Epithelial cell of esophagus (primary cell): ENCODE data around the gene TECTB.

ENCODE experiments used
- DNase-seq: peaks from one replicate; pipeline ENCODE4 v3.0.0; 2010; ENCODE audit warnings: low read depth
- H3K4me3 ChIP-seq: 2 replicates; pipeline ENCODE4 v1.5.1; 2011; ENCODE audit warnings: mild to moderate bottlenecking, low read length, control low read depth
- CTCF ChIP-seq: IDR thresholded peaks from 2 replicates; pipeline ENCODE4 v1.5.1; 2011; ENCODE audit warnings: low read depth, mild to moderate bottlenecking, low read length, control low read depth, inconsistent platforms; ENCODE audit not compliant: insufficient read depth; ENCODE audit errors: missing control alignments

TECTB gene

GRCh38 chr10:112258407-112258806, 24.8 kb upstream of the TECTB start:
- no peak overlapping the region for H3K4me3 ChIP-seq
- no peak for DNase-seq
- TF ChIP-seq CTCF: no peak

GRCh38 chr10:112259688-112260087, 23.5 kb upstream of the TECTB start:
- no peak for DNase-seq
- TF ChIP-seq CTCF: no peak
- H3K4me3 ChIP-seq: no peak overlapping the region

GRCh38 chr10:112260831-112261230, 22.4 kb upstream of the TECTB start:
- TF ChIP-seq CTCF: no peak
- no peak overlapping the region for H3K4me3 ChIP-seq
- no peak for DNase-seq

- DNase-seq: peak; percentile 19
- no peak for TF ChIP-seq CTCF
- H3K4me3 ChIP-seq: no peak overlapping the region
Observed at GRCh38 chr10:112261281-112261822, 21.8 kb upstream of the TECTB start.

- no peak for TF ChIP-seq CTCF
- no peak overlapping the region for H3K4me3 ChIP-seq
- no peak for DNase-seq
Observed at GRCh38 chr10:112262546-112262945, 20.7 kb upstream of the TECTB start.

- DNase-seq: no peak
- no peak for TF ChIP-seq CTCF
- H3K4me3 ChIP-seq: no peak overlapping the region
Observed at GRCh38 chr10:112265745-112266144, 17.5 kb upstream of the TECTB start.

- TF ChIP-seq CTCF: no peak
- DNase-seq: no peak
Observed at GRCh38 chr10:112269266-112269665, 13.9 kb upstream of the TECTB start.

More at GRCh38 chr10:112269266-112269665, 13.9 kb upstream of the TECTB start:
- H3K4me3 ChIP-seq: no peak overlapping the region
